Endothelial cell of umbilical vein (primary cell): ENCODE results near the gene RYR2. TPM values are rescaled to one million over a fixed set of nuclear protein-coding genes. Genes with fewer than 3 reads are reported as not detected.

Source experiments
- BruUV-seq: library from RNA; stranded (reverse); fragments of 400-500 nt; replicated peaks from 2 replicates; lab custom pipeline; 2021; lab: Mats Ljungman, UMichigan
- CTCF ChIA-PET: fragments of 300-600, 350-600 bp; sonication (Branson Sonifier 250); formaldehyde crosslinking; loops from one replicate; lab custom pipeline; 2021; ENCODE audit warnings: antibody characterized with exemption, inconsistent platforms; lab: Charles Lee
- POLR2A ChIA-PET: fragments of 300-600, 350-600 bp; sonication (Branson Sonifier 250); formaldehyde crosslinking; loops from one replicate; lab custom pipeline; 2021; ENCODE audit warnings: antibody characterized with exemption, inconsistent platforms; lab: Charles Lee
- DNase-seq: peaks from one replicate; pipeline ENCODE4 v3.0.0-alpha.2; 2011; ENCODE audit warnings: low read depth, low spot score
- FAIRE-seq: peaks from 2 replicates; lab custom pipeline; 2011; peaks lifted over from hg19 to GRCh38; lab: Jason Lieb, UNC
- H2AFZ ChIP-seq: 2 replicates; pipeline ENCODE4 v1.6.0; 2012; ENCODE audit warnings: low read depth, low read length, control low read depth, inconsistent platforms
- H3K27ac ChIP-seq: 2 replicates; pipeline ENCODE4 v1.5.1; 2011; ENCODE audit warnings: low read depth, mild to moderate bottlenecking, control low read depth, low read length, moderate library complexity; ENCODE audit not compliant: insufficient read depth
- H3K27me3 ChIP-seq, 2 experiments: 2 replicates each; pipeline versions ENCODE4 v1.6.0 to v1.6.1; 2011; ENCODE audit warnings: low read length in 2 of 2, mixed read lengths in 1 of 2; ENCODE audit not compliant: control insufficient read depth in 2 of 2, insufficient read depth in 2 of 2
- H3K36me3 ChIP-seq, 2 experiments: 2 replicates in 1 of 2; 3 replicates in 1 of 2; pipeline ENCODE4 v1.5.1; 2011; ENCODE audit warnings: low read length in 2 of 2, mild to moderate bottlenecking in 1 of 2, moderate library complexity in 1 of 2; ENCODE audit not compliant: control insufficient read depth in 2 of 2, insufficient read depth in 2 of 2; ENCODE audit errors: extremely low read depth in 1 of 2
- H3K4me1 ChIP-seq: 3 replicates; pipeline ENCODE4 v1.5.1; 2011; ENCODE audit warnings: mild to moderate bottlenecking, low read length; ENCODE audit not compliant: control insufficient read depth, insufficient read depth; ENCODE audit errors: extremely low read depth
- H3K4me2 ChIP-seq: 2 replicates; pipeline ENCODE4 v1.6.1; 2011; ENCODE audit warnings: low read length, control low read depth, mixed read lengths; ENCODE audit not compliant: insufficient read depth
- H3K4me3 ChIP-seq, 3 experiments: fragments of 200-600 bp in 1 of 3; sonication (generic), shearing (Covaris generic) in 1 of 3; replicated peaks in 1 of 3; 2 replicates each; pipeline ENCODE4 v1.5.1; 2011 to 2016; ENCODE audit warnings: control low read depth in 3 of 3, low read length in 3 of 3, mild to moderate bottlenecking in 2 of 3, inconsistent platforms in 1 of 3, low read depth in 1 of 3, moderate library complexity in 1 of 3; ENCODE audit not compliant: insufficient read depth in 1 of 3
- H3K79me2 ChIP-seq: 2 replicates; pipeline ENCODE4 v1.6.0; 2012; ENCODE audit warnings: low read length, inconsistent platforms; ENCODE audit not compliant: control insufficient read depth, insufficient read depth
- H3K9ac ChIP-seq: replicated peaks from 2 replicates; pipeline ENCODE3; 2011; ENCODE audit warnings: low read length, control low read depth; ENCODE audit not compliant: insufficient read depth; ENCODE audit errors: extremely low read depth
- H3K9me1 ChIP-seq: replicated peaks from 3 replicates; pipeline ENCODE4 v1.6.0; 2011; ENCODE audit warnings: mild to moderate bottlenecking, low read length; ENCODE audit not compliant: control insufficient read depth, insufficient read depth; ENCODE audit errors: extremely low read depth
- H3K9me3 ChIP-seq: replicated peaks from 2 replicates; pipeline ENCODE4 v1.5.1; 2012; ENCODE audit warnings: low read length, inconsistent platforms; ENCODE audit not compliant: control insufficient read depth, insufficient read depth
- H4K20me1 ChIP-seq: replicated peaks from 2 replicates; pipeline ENCODE3; 2011; ENCODE audit warnings: mild to moderate bottlenecking, low read length; ENCODE audit not compliant: control insufficient read depth, insufficient read depth; ENCODE audit errors: extremely low read depth
- CTCF ChIP-seq, 2 donors: IDR thresholded peaks; 1 replicate in 1 of 2; 2 replicates in 1 of 2; pipeline ENCODE4 v1.5.1; 2011; ENCODE audit warnings: low read length in 2 of 2, mild to moderate bottlenecking in 2 of 2, moderate library complexity in 2 of 2, control low read depth in 1 of 2, inconsistent platforms in 1 of 2, low read depth in 1 of 2; ENCODE audit not compliant: insufficient read depth in 1 of 2; ENCODE audit errors: extremely low read depth in 1 of 2
- EZH2 ChIP-seq: IDR thresholded peaks from 2 replicates; pipeline ENCODE4 v1.6.1; 2012; ENCODE audit warnings: borderline replicate concordance, low read depth, mild to moderate bottlenecking, moderate library complexity, low read length, inconsistent platforms; ENCODE audit not compliant: severe bottlenecking
- FOS ChIP-seq: IDR thresholded peaks from 2 replicates; pipeline ENCODE4 v1.6.1; 2011; ENCODE audit warnings: mild to moderate bottlenecking, low read length, moderate library complexity, borderline replicate concordance; ENCODE audit not compliant: insufficient read depth
- GATA2 ChIP-seq: IDR thresholded peaks from 2 replicates; pipeline ENCODE4 v1.7.0; 2011; ENCODE audit warnings: low read depth, mild to moderate bottlenecking, moderate library complexity, mixed read lengths, low read length; ENCODE audit not compliant: insufficient read length, insufficient read depth
- JUN ChIP-seq: IDR thresholded peaks from 2 replicates; pipeline ENCODE4 v1.6.1; 2011; ENCODE audit warnings: borderline replicate concordance, low read depth; ENCODE audit not compliant: insufficient read length, insufficient read depth
- MYC ChIP-seq: IDR thresholded peaks from one replicate; pipeline ENCODE4 v1.6.1; 2011; ENCODE audit warnings: mild to moderate bottlenecking, low read depth, low read length
- POLR2A ChIP-seq: IDR thresholded peaks from 2 replicates; pipeline ENCODE4 v1.6.1; 2012; ENCODE audit warnings: low read depth, mild to moderate bottlenecking, control low read depth, low read length
- POLR2AphosphoS5 ChIP-seq: IDR thresholded peaks from 2 replicates; pipeline ENCODE4 v1.6.1; 2012; ENCODE audit warnings: low read depth, mild to moderate bottlenecking, control low read depth, low read length, moderate library complexity; ENCODE audit not compliant: insufficient read depth
- dilution Hi-C: fragments of 300-500 bp; cut with MboI; formaldehyde crosslinking; loops from one replicate; pipeline ENCODE4 v1.15.0; 2019; ENCODE audit warnings: low sequenced_read_pairs; ENCODE audit not compliant: extremely low pct_ligation_motif_present
- intact Hi-C: fragments of 100-400 bp; cut with micrococcal nuclease; formaldehyde crosslinking; loops from one replicate; pipeline ENCODE4 v1.10.0; 2022
- polyA plus RNA-seq, 4 experiments: library from polyadenylated mRNA; depleted of rRNA in 3 of 4; stranded (reverse) in 3 of 4; unstranded in 1 of 4; fragments of >200 nt; gene quantifications; 2 replicates each; pipeline versions ENCODE4 v1.2.1 to v1.2.3, GENCODE V29; 2011 to 2012; ENCODE audit warnings: missing spikeins in 1 of 4
- total RNA-seq: library from RNA; stranded (reverse); gene quantifications from 2 replicates; pipeline ENCODE4 v1.2.3, GENCODE V29; 2021
- TF ChIP-seq, protein P1 (sequence below): IDR thresholded peaks from 2 replicates; pipeline ENCODE4 v1.6.1; 2011; ENCODE audit not compliant: insufficient read depth, insufficient read length

The RYR2 gene
- total and polyA plus RNA-seq, 2 donors (not counting 3 experiments of a cell fraction or from before 2014, with no cell fraction given): not detected

- FAIRE-seq (no peak), DNase-seq (no peak)
- no peak overlapping the region for H3K4me2 ChIP-seq
- H3K27me3 ChIP-seq: no peaks in the 10 kb centered on the region
- no peak overlapping the region for H2AFZ ChIP-seq
- BruUV-seq: no TSS peak
- H3K9ac ChIP-seq: no peak overlapping the region
- CTCF ChIA-PET: no interaction called here
- TF ChIP-seq MYC (no peak), GATA2 (no peak), POLR2AphosphoS5 (no peak), FOS (no peak), CTCF (IDR thresholded peaks at IDR 0.05; ENCODE audit: extremely low read depth in 1 of 2, insufficient read depth in 1 of 2, low read depth in 1 of 2, low read length in 2 of 2) (no peak), POLR2A (no peak), EZH2 (no peak), JUN (no peak)
- TF ChIP-seq, protein P1, sequence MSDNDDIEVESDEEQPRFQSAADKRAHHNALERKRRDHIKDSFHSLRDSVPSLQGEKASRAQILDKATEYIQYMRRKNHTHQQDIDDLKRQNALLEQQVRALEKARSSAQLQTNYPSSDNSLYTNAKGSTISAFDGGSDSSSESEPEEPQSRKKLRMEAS: no peak
- H4K20me1 ChIP-seq: no peaks in the 10 kb centered on the region
- no peak overlapping the region for H3K4me3 ChIP-seq
- H3K9me3 ChIP-seq: no peaks in the 10 kb centered on the region
- no peak overlapping the region for H3K27ac ChIP-seq
- no peaks in the 10 kb centered on the region for H3K4me1 ChIP-seq
- no peaks in the 10 kb centered on the region for H3K36me3 ChIP-seq
- dilution Hi-C loops (no loop called here), intact Hi-C loops (no loop called here)
- H3K9me1 ChIP-seq: no peaks in the 10 kb centered on the region
- H3K79me2 ChIP-seq: no peaks in the 10 kb centered on the region
- POLR2A ChIA-PET: no interaction called here
These were observed 450.4 kb downstream of the RYR2 start for GRCh38 chr1:237492359-237492758.
